OCI-LY3 (cell line): ENCODE data around the gene STARD9.
A peak's percentile ranks its signal among the peaks of the same experiment; 100 is the strongest.

Experiments used
- H2AFZ ChIP-seq: fragments of 200-600, 300-600 bp; shearing (Covaris generic); 2 replicates; pipeline ENCODE4 v1.6.0; 2014; ENCODE audit warnings: antibody characterized with exemption, low read depth, low read length
- H3K27ac ChIP-seq: fragments of 200-600, 300-600 bp; sonication (generic); 2 replicates; pipeline ENCODE4 v1.5.1; 2014; ENCODE audit warnings: mild to moderate bottlenecking, low read length, moderate library complexity, mixed read lengths
- H3K27me3 ChIP-seq: fragments of 200-600, 300-600 bp; sonication (generic); 2 replicates; pipeline ENCODE4 v1.6.1; 2014; ENCODE audit warnings: low read depth, low read length, mixed read lengths
- H3K36me3 ChIP-seq: fragments of 200-600, 300-600 bp; sonication (generic); replicated peaks from 2 replicates; pipeline ENCODE3; 2014; ENCODE audit warnings: low read depth, low read length, mixed read lengths
- H3K4me1 ChIP-seq: fragments of 300-600, 200-600 bp; sonication (generic); 2 replicates; pipeline ENCODE4 v1.6.1; 2014; ENCODE audit warnings: low read length, mixed read lengths
- H3K4me2 ChIP-seq: fragments of 200-600, 300-600 bp; sonication (generic); 2 replicates; pipeline ENCODE4 v1.6.1; 2014; ENCODE audit warnings: low read length, mixed read lengths
- H3K4me3 ChIP-seq: fragments of 300-600, 200-600 bp; sonication (generic); 2 replicates; pipeline ENCODE4 v1.5.1; 2014; ENCODE audit warnings: antibody characterized with exemption, mild to moderate bottlenecking, low read length, moderate library complexity
- H3K79me2 ChIP-seq: fragments of 300-600, 200-600 bp; shearing (Covaris generic); 2 replicates; pipeline ENCODE4 v1.6.1; 2014; ENCODE audit warnings: mild to moderate bottlenecking, low read length, mixed read lengths
- H3K9ac ChIP-seq: fragments of 300-600, 200-600 bp; shearing (Covaris generic); 2 replicates; pipeline ENCODE4 v1.6.0; 2014; ENCODE audit warnings: mild to moderate bottlenecking, low read length, moderate library complexity
- H3K9me3 ChIP-seq: fragments of 200-600, 300-600 bp; shearing (Covaris generic); 2 replicates; pipeline ENCODE4 v1.6.1; 2014; ENCODE audit warnings: low read length, mixed read lengths; ENCODE audit not compliant: insufficient read depth
- H4K20me1 ChIP-seq: fragments of 200-600, 300-600 bp; sonication (generic); 2 replicates; pipeline ENCODE4 v1.6.1; 2016; ENCODE audit warnings: low read length, mixed read lengths; ENCODE audit not compliant: insufficient read depth
- CTCF ChIP-seq: fragments of 200-600, 300-600 bp; sonication (generic); IDR thresholded peaks from 2 replicates; pipeline ENCODE4 v1.5.1; 2014; ENCODE audit warnings: antibody characterized with exemption, low read length, low read depth
- EZH2phosphoT487 ChIP-seq: fragments of 200-600 bp; shearing (Covaris generic); IDR thresholded peaks from 2 replicates; pipeline ENCODE4 v1.6.1; 2018; ENCODE audit warnings: antibody characterized with exemption, mixed run types, low read depth

Gene STARD9

GRCh38 chr15:42576776-42577175 is 1.4 kb downstream of the STARD9 start:
- Histone ChIP-seq H3K79me2 (0 out of 2 replicates have a peak, but pooled peaks cover 3% of the 10 kb centered on the region), H4K20me1 (no peaks in the 10 kb centered on the region), H3K9me3 (no peaks in the 10 kb centered on the region), H3K27me3 (peaks cover 14% of the 10 kb centered on the region; the same call in 1 of the 2 replicates), H3K36me3 (no peaks in the 10 kb centered on the region), H2AFZ (no peak overlapping the region), H3K4me3 (no peak overlapping the region), H3K27ac (no peak overlapping the region), H3K4me2 (peak overlapping the region; percentile 83), H3K9ac (no peak overlapping the region), H3K4me1 (peaks cover 8% of the 10 kb centered on the region; the same call in 1 of the 2 replicates)
- TF ChIP-seq CTCF (no peak), EZH2phosphoT487 (no peak)

- Histone ChIP-seq H3K79me2 (0 out of 2 replicates have a peak, but pooled peaks cover 3% of the 10 kb centered on the region), H3K27me3 (peaks cover 14% of the 10 kb centered on the region; the same call in 1 of the 2 replicates), H3K4me1 (peaks cover 9% of the 10 kb centered on the region; the same call in 1 of the 2 replicates), H3K9me3 (no peaks in the 10 kb centered on the region), H3K4me2 (no peak overlapping the region), H2AFZ (no peak overlapping the region), H3K36me3 (no peaks in the 10 kb centered on the region), H3K9ac (no peak overlapping the region), H4K20me1 (no peaks in the 10 kb centered on the region), H3K4me3 (no peak overlapping the region), H3K27ac (no peak overlapping the region)
- TF ChIP-seq EZH2phosphoT487 (no peak), CTCF (no peak)
Observed at GRCh38 chr15:42577514-42578031, 2.2 kb downstream of the STARD9 start.

- H3K79me2 ChIP-seq, result 0 out of 2 replicates have a peak, but pooled peaks cover 3% of the 10 kb centered on the region
Observed at GRCh38 chr15:42578984-42579537, 3.7 kb downstream of the STARD9 start.

More at GRCh38 chr15:42578984-42579537, 3.7 kb downstream of the STARD9 start:
- H3K36me3 ChIP-seq, result no peaks in the 10 kb centered on the region
- H3K9ac ChIP-seq, result no peak overlapping the region
- no peak overlapping the region for H3K4me2 ChIP-seq
- no peak overlapping the region for H2AFZ ChIP-seq
- H3K27me3 ChIP-seq, result peaks cover 14% of the 10 kb centered on the region; the same call in 1 of the 2 replicates
- H3K9me3 ChIP-seq, result no peaks in the 10 kb centered on the region
- H3K4me1 ChIP-seq, result peaks cover 9% of the 10 kb centered on the region; the same call in 1 of the 2 replicates
- H3K27ac ChIP-seq, result no peak overlapping the region
- no peaks in the 10 kb centered on the region for H4K20me1 ChIP-seq
- TF ChIP-seq EZH2phosphoT487 (no peak), CTCF (no peak)
- H3K4me3 ChIP-seq, result no peak overlapping the region
